Sigmoid colon (tissue), 7 donors: ENCODE results near the gene GPRASP3. TPM values are rescaled to one million over a fixed set of nuclear protein-coding genes. Genes with fewer than 3 reads are reported as not detected.
A peak's percentile ranks its signal among the peaks of the same experiment; 100 is the strongest.
"Not testable (repeated sequence)": the region's sequence is repeated elsewhere in the genome, so short reads cannot be mapped to it uniquely, and the experiment has no call there.

Experiments
- DNase-seq: peaks from one replicate; pipeline ENCODE4 v3.0.0-alpha.2; 2019
- H3K27ac ChIP-seq, 4 donors: fragments of 200-600 bp; sonication (generic); one replicate each; pipeline ENCODE4 v1.5.1; 2016 to 2019; ENCODE audit warnings: mild to moderate bottlenecking in 1 of 4
- H3K27me3 ChIP-seq, 3 donors: fragments of 200-600 bp; sonication (generic); one replicate each; pipeline ENCODE4 v1.5.1; 2019; ENCODE audit warnings: mild to moderate bottlenecking in 1 of 3
- H3K36me3 ChIP-seq, 4 donors: fragments of 200-600 bp; sonication (generic); one replicate each; pipeline ENCODE4 v1.5.1; 2016 to 2019
- H3K4me1 ChIP-seq, 4 donors: fragments of 200-600 bp; sonication (generic); one replicate each; pipeline ENCODE4 v1.5.1; 2017 to 2019
- H3K4me3 ChIP-seq, 4 donors: fragments of 200-600 bp; sonication (generic); one replicate each; pipeline ENCODE4 v1.5.1; 2017 to 2019; ENCODE audit warnings: mild to moderate bottlenecking in 2 of 4, moderate library complexity in 1 of 4
- H3K9me3 ChIP-seq, 4 donors: fragments of 200-600 bp in 3 of 4; sonication (generic) in 3 of 4; one replicate each; pipeline versions ENCODE4 v1.5.1 to v1.6.1; 2013 to 2019
- EP300 ChIP-seq, 4 donors: sonication (generic); formaldehyde crosslinking; IDR thresholded peaks; one replicate each; pipeline ENCODE4 v1.6.1; 2017; ENCODE audit warnings: antibody characterized with exemption in 4 of 4
- POLR2A ChIP-seq, 2 donors: fragments of 450-650 bp; IDR thresholded peaks; one replicate each; pipeline ENCODE4 v1.6.1; 2016; ENCODE audit warnings: antibody characterized with exemption in 2 of 2, mild to moderate bottlenecking in 2 of 2, moderate library complexity in 2 of 2
- POLR2AphosphoS5 ChIP-seq, 4 donors: sonication (generic); formaldehyde crosslinking; IDR thresholded peaks; one replicate each; pipeline ENCODE4 v1.6.1; 2017; ENCODE audit warnings: antibody characterized with exemption in 4 of 4
- WGBS, 2 donors: extraction: QIAGEN DNeasy Blood & Tissue Kit; methylation state at CpG; one replicate each; pipeline ENCODE4 v1.1.7; 2013; 5-methylcytosine and 5-hydroxymethylcytosine counted together
- intact Hi-C: fragments of 100-400 bp; cut with DNase I; formaldehyde crosslinking; loops from one replicate; pipeline ENCODE4 v1.15.1; 2023
- polyA plus RNA-seq, 3 donors: library from polyadenylated mRNA; stranded (reverse); fragments of 200-250 nt; gene quantifications; one replicate each; pipeline ENCODE4 v1.2.3, GENCODE V29; 2013
- total RNA-seq, 4 donors: library from RNA; depleted of rRNA; stranded (reverse); fragments of >200 nt; gene quantifications; one replicate each; pipeline ENCODE4 v1.1.0, GENCODE V29; 2016
- TF ChIP-seq, protein P1 (sequence below), 4 experiments: fragments of 450-650 bp in 3 of 4; fragments of 200-600 bp in 1 of 4; IDR thresholded peaks; one replicate each; pipeline ENCODE4 v1.5.1; 2016 to 2019; ENCODE audit warnings: antibody characterized with exemption in 4 of 4, mild to moderate bottlenecking in 3 of 4, moderate library complexity in 2 of 4
- donor health status: healthy with polysubstance abuse.
- donor health status: Bipolar disorder and iron deficiency.
- donor health status: healthy.

Gene GPRASP3
- total and polyA plus RNA-seq, 7 donors, result 0.60 to 8.6 (median 4.5) TPM

DNA sequence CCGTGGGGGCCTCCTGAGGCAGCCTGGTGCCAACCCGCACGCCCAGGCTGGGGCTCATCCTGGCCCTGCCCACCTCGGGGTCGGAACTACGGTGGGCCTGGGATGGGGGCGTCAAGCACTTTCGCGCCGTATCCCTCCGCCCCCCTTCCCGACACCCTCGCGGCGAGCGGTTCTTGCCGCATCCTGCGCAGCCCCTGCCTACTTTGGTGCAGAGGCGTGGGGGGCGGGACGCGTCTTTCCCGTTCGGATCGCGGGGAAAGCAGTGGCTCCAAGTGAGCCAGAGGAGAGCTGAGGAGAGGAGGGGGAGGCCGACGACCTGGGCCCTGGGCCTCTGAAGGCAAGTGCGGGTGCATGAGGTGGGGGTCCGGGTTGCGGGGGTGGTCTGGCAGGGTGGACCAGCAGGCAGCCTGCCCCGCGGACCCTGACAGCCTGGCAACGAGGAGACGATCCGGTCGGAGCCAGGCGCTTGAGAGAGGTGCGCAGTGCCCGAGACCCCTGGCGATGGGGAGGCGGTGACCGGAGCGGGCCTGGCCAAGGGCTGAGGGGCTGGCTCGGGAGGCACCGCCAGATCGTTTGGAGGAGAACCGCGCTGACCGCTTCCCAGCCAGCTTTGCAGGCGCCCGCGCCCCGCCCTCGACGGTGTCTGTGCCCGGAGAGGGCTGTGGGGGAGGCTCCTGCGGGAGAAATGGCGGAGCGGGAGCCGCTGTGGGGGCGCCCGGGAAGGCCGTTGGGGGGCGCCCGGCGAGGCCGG lies 8.2 kb upstream of the GPRASP3 start, which contains the start of gene GPRASP2:
Gene GPRASP2 (plus strand): TSS at position 233 of the 751 bp plus-strand sequence. CDS start 2,422 bp downstream, outside the sequence.
- H3K9me3 ChIP-seq, result no peaks in the 10 kb centered on the region
- H3K27ac ChIP-seq, result peak within 1 kb of the TSS; percentile 82 to 92 (median 87)
- H3K36me3 ChIP-seq, result no peaks in the 10 kb centered on the region
- TF ChIP-seq EP300 (IDR thresholded peaks at IDR 0.05), result no peak
- TF ChIP-seq POLR2AphosphoS5 (IDR thresholded peaks at IDR 0.05), result peak in 3 of 4 donors; percentile 30 to 36 (median 30)
- peak in 1 of 2 donors; percentile 10 for TF ChIP-seq POLR2A (IDR thresholded peaks at IDR 0.05)
- H3K4me3 ChIP-seq, result peak within 1 kb of the TSS; percentile 56 to 75 (median 60)
- H3K4me1 ChIP-seq, result peaks cover 0 to 6% (median 2%) of the 10 kb centered on the region in 4 donors
- DNase-seq, result peak; percentile 81
- 1% methylated on average over 68 of the region's 68 CpGs for WGBS, 2 donors
- H3K27me3 ChIP-seq, result peaks cover 0 to 2% (median 0%) of the 10 kb centered on the region in 3 donors
- intact Hi-C loops, result loop anchor here (2.0 kb wide), 3 partner anchors 54 to 114 kb away; partner anchors contain the start of genes ARMCX5 and GPRASP1

DNA sequence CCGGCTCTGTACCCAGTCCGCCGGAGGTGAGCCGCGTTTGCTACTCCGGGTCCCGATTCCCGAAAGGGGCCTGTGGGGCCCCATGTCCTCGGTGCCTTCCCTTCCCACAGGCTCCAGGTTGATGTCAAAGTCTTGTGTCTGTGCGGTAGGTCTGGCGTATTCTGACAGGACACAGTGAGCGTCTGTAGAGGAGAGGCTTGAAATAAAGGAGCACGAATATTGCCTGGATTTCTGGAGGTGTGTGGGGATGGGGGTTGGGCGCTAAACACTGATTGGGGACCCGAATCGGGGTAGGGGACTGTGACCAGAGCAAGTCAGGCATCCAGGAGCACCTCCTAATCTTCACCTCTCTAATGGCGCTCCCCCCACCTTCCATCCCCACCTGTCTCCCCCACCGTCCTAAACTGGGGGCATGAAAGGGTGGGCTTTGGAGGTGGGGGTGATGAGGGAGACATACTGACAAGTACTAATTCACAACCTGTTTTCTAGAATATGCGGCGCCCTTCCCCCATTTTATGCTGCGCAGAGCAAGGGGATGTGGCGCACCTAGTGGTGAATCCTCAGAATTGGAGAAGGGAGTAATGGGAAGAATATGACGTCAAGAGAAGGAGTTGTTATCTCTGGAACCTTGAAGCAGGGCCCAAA lies 7.4 kb upstream of the GPRASP3 start:
- TF ChIP-seq POLR2AphosphoS5 (IDR thresholded peaks at IDR 0.05), result peak; percentile 15 to 62 (median 45)
- TF ChIP-seq POLR2A (IDR thresholded peaks at IDR 0.05), result no peak
- no peak for TF ChIP-seq EP300 (IDR thresholded peaks at IDR 0.05)
- TF ChIP-seq, protein P1, sequence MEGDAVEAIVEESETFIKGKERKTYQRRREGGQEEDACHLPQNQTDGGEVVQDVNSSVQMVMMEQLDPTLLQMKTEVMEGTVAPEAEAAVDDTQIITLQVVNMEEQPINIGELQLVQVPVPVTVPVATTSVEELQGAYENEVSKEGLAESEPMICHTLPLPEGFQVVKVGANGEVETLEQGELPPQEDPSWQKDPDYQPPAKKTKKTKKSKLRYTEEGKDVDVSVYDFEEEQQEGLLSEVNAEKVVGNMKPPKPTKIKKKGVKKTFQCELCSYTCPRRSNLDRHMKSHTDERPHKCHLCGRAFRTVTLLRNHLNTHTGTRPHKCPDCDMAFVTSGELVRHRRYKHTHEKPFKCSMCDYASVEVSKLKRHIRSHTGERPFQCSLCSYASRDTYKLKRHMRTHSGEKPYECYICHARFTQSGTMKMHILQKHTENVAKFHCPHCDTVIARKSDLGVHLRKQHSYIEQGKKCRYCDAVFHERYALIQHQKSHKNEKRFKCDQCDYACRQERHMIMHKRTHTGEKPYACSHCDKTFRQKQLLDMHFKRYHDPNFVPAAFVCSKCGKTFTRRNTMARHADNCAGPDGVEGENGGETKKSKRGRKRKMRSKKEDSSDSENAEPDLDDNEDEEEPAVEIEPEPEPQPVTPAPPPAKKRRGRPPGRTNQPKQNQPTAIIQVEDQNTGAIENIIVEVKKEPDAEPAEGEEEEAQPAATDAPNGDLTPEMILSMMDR (IDR thresholded peaks at IDR 0.05), result peak; percentile 29 to 55 (median 53)
- peaks cover 0 to 6% (median 2%) of the 10 kb centered on the region in 4 donors for H3K4me1 ChIP-seq
- peaks cover 0 to 2% (median 0%) of the 10 kb centered on the region in 3 donors for H3K27me3 ChIP-seq
- H3K4me3 ChIP-seq, result peak overlapping the region; percentile 56 to 75 (median 60)
- WGBS, 2 donors, result 2 to 4% methylated on average over 23 of the region's 23 CpGs
- intact Hi-C loops, result loop anchor here (2.0 kb wide), 3 partner anchors 54 to 114 kb away; partner anchors contain the start of genes ARMCX5 and GPRASP1
- DNase-seq, result peak; percentile 88
- no peaks in the 10 kb centered on the region for H3K36me3 ChIP-seq
- no peaks in the 10 kb centered on the region for H3K9me3 ChIP-seq
- peak overlapping the region; percentile 82 to 92 (median 87) for H3K27ac ChIP-seq

DNA sequence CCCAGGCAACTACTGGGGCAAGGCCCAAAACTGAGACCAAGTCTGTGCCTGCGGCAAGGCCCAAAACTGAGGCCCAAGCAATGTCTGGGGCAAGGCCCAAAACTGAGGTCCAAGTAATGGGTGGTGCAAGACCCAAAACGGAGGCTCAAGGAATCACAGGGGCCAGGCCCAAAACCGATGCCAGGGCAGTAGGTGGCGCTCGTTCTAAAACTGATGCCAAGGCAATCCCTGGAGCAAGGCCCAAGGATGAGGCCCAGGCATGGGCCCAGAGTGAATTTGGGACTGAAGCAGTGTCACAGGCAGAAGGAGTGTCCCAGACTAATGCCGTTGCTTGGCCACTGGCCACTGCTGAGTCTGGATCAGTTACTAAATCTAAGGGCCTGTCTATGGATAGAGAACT lies 5.5 kb upstream of the GPRASP3 start:
- TF ChIP-seq, protein P1 (IDR thresholded peaks at IDR 0.05), result no peak
- TF ChIP-seq POLR2AphosphoS5 (IDR thresholded peaks at IDR 0.05), result no peak
- no peak for TF ChIP-seq POLR2A (IDR thresholded peaks at IDR 0.05)
- no peak for TF ChIP-seq EP300 (IDR thresholded peaks at IDR 0.05)
- Histone ChIP-seq H3K27ac (no peak overlapping the region), H3K36me3 (no peaks in the 10 kb centered on the region), H3K9me3 (no peaks in the 10 kb centered on the region), H3K4me1 (peaks cover 0 to 11% (median 2%) of the 10 kb centered on the region in 4 donors), H3K4me3 (no peak overlapping the region), H3K27me3 (peaks cover 0 to 2% (median 0%) of the 10 kb centered on the region in 3 donors)
- no peak for DNase-seq
- intact Hi-C loops, result no loop called here
- 91 to 94% methylated on average over 6 of the region's 6 CpGs for WGBS, 2 donors

DNA sequence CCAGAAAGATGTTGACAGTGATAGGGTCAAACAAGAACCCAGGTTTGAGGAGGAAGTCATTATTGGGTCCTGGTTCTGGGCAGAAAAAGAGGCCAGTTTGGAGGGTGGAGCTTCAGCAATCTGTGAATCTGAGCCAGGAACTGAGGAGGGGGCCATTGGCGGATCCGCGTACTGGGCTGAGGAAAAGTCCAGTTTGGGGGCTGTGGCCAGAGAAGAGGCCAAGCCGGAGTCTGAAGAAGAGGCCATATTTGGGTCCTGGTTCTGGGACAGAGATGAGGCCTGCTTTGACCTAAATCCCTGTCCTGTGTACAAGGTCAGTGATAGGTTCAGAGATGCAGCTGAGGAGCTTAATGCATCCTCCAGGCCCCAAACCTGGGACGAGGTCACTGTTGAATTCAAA lies 4.6 kb upstream of the GPRASP3 start:
- no peak for TF ChIP-seq POLR2AphosphoS5 (IDR thresholded peaks at IDR 0.05)
- TF ChIP-seq, protein P1 (IDR thresholded peaks at IDR 0.05), result no peak
- no peak for TF ChIP-seq POLR2A (IDR thresholded peaks at IDR 0.05)
- no peak for TF ChIP-seq EP300 (IDR thresholded peaks at IDR 0.05)

DNA sequence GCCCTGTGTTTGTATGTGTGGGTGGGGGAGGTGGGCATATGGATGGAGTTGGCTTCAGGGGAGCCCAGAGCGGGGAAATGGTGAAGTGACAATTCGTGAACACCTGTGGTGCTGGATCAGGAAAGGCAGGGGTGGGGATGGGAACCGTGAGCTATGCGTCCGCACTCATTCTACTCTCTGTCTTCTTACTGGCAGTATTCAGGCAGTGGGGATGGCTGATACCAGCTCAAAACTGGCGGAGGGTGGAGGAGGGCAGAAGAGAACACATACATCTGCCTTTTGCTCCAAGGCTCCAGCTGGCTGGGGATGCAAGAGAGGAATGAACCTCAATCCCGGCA lies 595 bp downstream of the GPRASP3 start:
- Histone ChIP-seq H3K4me3 (peak overlapping the region; percentile 33 to 55 (median 50)), H3K27ac (peak overlapping the region in 3 of 4 donors; percentile 57 to 69 (median 67))
- intact Hi-C loops, result loop anchor here (10.0 kb wide), 1 partner anchor 206 kb away; the partner anchor contains the start of gene TMSB15A
- H3K9me3 ChIP-seq, H3K36me3 ChIP-seq, H3K27me3 ChIP-seq, DNase-seq, H3K4me1 ChIP-seq: not testable (repeated sequence)
- 14 to 54% methylated on average over 7 of the region's 7 CpGs for WGBS, 2 donors

More for the DNA sequence above, 4.6 kb upstream of the GPRASP3 start:
- intact Hi-C loops, result no loop called here
- no peaks in the 10 kb centered on the region for H3K9me3 ChIP-seq
- peaks cover 0 to 2% (median 0%) of the 10 kb centered on the region in 3 donors for H3K27me3 ChIP-seq
- H3K36me3 ChIP-seq, result no peaks in the 10 kb centered on the region
- H3K4me3 ChIP-seq, result no peak overlapping the region
- DNase-seq, result no peak
- no peak overlapping the region for H3K27ac ChIP-seq
- H3K4me1 ChIP-seq, result peaks cover 0 to 13% (median 3%) of the 10 kb centered on the region in 4 donors
- WGBS, 2 donors, result 91 to 98% methylated on average over 5 of the region's 5 CpGs
